Neutrophil (primary cell): ENCODE results near the gene IRF8.
"Not testable (repeated sequence)": the region's sequence is repeated elsewhere in the genome, so short reads cannot be mapped to it uniquely, and the experiment has no call there.

ENCODE experiments used
- H3K27ac ChIP-seq: fragments of 200-600 bp; sonication (generic); 2 replicates; pipeline ENCODE4 v1.5.1; 2016; ENCODE audit warnings: mild to moderate bottlenecking, moderate library complexity
- H3K27me3 ChIP-seq: fragments of 200-600 bp; sonication (generic); 2 replicates; pipeline ENCODE4 v1.6.0; 2016; ENCODE audit warnings: mild to moderate bottlenecking
- H3K36me3 ChIP-seq: fragments of 200-600 bp; sonication (generic); 2 replicates; pipeline ENCODE4 v1.5.1; 2017
- H3K4me1 ChIP-seq, 2 experiments: fragments of 200-600 bp in 1 of 2; sonication (generic) in 1 of 2; 1 replicate in 1 of 2; 2 replicates in 1 of 2; pipeline versions ENCODE4 v1.5.1 to v1.6.1; 2013 to 2016; ENCODE audit warnings: low read depth in 1 of 2, low read length in 1 of 2, mild to moderate bottlenecking in 1 of 2, moderate library complexity in 1 of 2; ENCODE audit not compliant: control insufficient read depth in 1 of 2, insufficient read depth in 1 of 2
- H3K4me3 ChIP-seq, 2 experiments: fragments of 200-600 bp in 1 of 2; sonication (generic) in 1 of 2; 1 replicate in 1 of 2; 2 replicates in 1 of 2; pipeline ENCODE4 v1.5.1; 2013 to 2016; ENCODE audit warnings: low read depth in 1 of 2, low read length in 1 of 2, mild to moderate bottlenecking in 1 of 2, moderate library complexity in 1 of 2
- H3K9me3 ChIP-seq: fragments of 200-600 bp; sonication (generic); 2 replicates; pipeline ENCODE4 v1.5.1; 2016
- CTCF ChIP-seq: fragments of 200-600 bp; sonication (generic); IDR thresholded peaks from 2 replicates; pipeline ENCODE4 v1.5.1; 2016; ENCODE audit warnings: antibody characterized with exemption

The IRF8 gene

DNA sequence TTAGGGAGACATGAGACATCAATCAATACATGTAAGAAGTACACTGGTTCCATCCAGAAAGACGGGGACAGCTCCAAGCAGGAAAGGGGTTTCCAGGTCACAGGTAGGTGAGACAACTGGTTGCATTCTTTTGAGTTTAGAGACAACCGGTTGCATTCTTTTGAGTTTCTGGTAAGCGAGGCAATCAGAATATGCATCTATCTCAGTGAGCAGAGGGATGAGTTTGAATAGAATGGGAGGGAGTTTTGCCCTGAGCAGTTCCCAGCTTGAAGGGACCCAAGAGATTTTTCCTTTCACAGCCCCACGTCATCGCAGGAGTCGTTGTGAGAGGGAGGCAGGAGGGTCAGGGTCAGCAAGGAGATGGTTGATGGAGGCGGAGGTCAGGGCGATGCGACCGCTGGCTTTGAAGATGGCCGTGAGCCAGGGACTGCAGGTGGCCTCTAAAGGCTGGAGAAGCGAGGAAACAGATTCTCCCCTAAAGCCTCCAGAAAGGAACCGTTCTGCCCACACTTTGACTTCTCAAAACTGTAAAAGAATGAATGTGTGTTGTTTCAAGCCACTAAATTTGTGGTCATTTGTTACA is 36.5 kb downstream of the IRF8 start:
- no peaks in the 10 kb centered on the region for H3K9me3 ChIP-seq
- H3K4me3 ChIP-seq = no peak overlapping the region
- no peak for TF ChIP-seq CTCF
- peaks cover 40% of the 10 kb centered on the region for H3K27me3 ChIP-seq
- H3K4me1 ChIP-seq = peaks cover 9 to 12% of the 10 kb centered on the region in 2 experiments
- no peak overlapping the region for H3K27ac ChIP-seq
- H3K36me3 ChIP-seq = no peaks in the 10 kb centered on the region

GRCh38 chr16:85935974-85936760 is 37.2 kb downstream of the IRF8 start:
- H3K4me1 ChIP-seq = peaks cover 9 to 12% of the 10 kb centered on the region in 2 experiments
- no peaks in the 10 kb centered on the region for H3K36me3 ChIP-seq
- H3K4me3 ChIP-seq = no peak overlapping the region
- H3K27ac ChIP-seq = no peak overlapping the region
- no peak for TF ChIP-seq CTCF
- H3K27me3 ChIP-seq = peaks cover 36% of the 10 kb centered on the region
- H3K9me3 ChIP-seq = no peaks in the 10 kb centered on the region

DNA sequence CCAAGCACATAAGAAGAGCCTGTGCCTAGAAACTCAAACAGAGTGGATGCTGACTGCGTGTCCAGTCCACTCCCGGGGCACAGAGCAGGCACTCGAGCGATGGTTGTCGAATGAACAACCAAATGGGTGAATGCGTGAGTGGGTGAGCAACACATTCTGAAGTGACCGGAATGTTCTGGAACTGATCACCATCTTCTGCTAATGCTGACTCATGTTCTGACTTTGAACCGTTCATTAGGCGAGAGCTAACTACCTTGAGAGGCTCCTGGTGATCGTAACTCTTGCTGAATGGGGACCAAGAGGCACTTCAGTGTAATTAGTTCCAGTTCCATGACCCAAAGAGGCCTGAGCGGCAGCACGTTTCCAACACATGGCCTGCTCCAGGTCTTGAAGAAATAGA is 37.9 kb downstream of the IRF8 start:
- Histone ChIP-seq H3K36me3 (no peaks in the 10 kb centered on the region), H3K9me3 (no peaks in the 10 kb centered on the region), H3K27ac (no peak overlapping the region), H3K27me3 (peaks cover 36% of the 10 kb centered on the region), H3K4me3 (no peak overlapping the region), H3K4me1 (peaks cover 9 to 12% of the 10 kb centered on the region in 2 experiments)
- TF ChIP-seq CTCF = no peak

DNA sequence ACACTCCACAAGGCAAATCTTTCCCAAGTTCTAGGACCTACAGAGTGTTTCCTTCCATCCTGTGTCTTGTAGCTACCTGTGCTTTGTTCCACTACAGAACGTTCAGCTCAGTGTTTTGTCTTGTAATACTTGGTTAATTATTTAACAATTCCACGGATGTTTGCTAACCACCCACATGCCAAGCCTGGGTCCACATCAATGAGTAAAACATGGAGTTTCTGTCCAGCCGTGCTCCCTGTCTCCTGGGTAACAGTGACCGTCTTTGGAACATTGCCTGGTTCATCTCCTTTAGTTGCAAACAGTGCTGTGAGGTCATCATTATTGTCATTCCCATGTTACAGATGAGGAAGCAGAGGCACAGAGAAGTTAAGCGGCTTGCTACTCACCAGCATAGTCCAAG is 41.3 kb downstream of the IRF8 start:
- Histone ChIP-seq H3K9me3 (no peaks in the 10 kb centered on the region), H3K4me3 (no peak overlapping the region), H3K27me3 (peaks cover 25% of the 10 kb centered on the region), H3K36me3 (no peaks in the 10 kb centered on the region), H3K27ac (no peak overlapping the region), H3K4me1 (peaks cover 9 to 12% of the 10 kb centered on the region in 2 experiments)
- TF ChIP-seq CTCF = no peak

DNA sequence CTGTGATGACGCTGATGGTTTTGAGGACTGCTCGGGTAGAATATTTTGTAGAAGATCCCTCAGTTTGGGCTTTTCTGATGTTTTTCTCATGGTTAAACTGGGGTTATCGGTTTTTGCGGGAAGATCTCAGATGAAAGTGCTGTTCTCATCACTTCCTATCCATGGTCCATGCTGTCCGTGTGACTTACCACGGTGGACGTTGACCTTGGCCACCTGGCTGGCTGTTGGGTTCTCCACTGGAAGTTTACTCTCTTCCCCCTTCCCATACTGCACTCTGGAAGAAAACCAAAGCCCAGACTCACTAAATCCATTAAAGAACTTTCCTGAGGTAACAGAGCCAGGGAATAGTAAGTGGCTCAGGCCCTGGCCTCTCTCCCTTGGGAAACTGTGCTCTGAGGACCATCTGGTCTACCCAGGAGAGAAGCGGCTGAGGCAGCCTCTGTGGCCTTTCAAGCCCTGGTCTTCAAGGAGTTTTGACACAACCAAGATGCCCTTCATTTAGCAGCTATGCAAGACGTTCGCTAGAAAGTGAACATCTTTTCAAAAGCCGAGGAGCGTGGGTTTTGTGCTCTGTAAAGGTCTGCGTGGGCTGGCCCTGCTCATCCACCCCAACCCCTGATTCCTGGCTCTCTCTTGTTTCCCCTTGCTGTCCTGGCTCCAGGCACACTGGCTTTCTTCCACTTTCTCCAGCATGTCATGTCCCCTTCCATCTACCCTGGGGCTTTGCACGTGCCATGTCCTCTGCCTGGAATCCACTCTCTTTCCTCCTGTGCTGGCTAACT is 43.1 kb downstream of the IRF8 start:
- TF ChIP-seq CTCF = no peak
- Histone ChIP-seq H3K27ac (no peak overlapping the region), H3K36me3 (no peaks in the 10 kb centered on the region), H3K4me3 (no peak overlapping the region), H3K9me3 (no peaks in the 10 kb centered on the region), H3K27me3 (peaks cover 24% of the 10 kb centered on the region), H3K4me1 (peaks cover under 1% of the 10 kb centered on the region in 2 experiments)

DNA sequence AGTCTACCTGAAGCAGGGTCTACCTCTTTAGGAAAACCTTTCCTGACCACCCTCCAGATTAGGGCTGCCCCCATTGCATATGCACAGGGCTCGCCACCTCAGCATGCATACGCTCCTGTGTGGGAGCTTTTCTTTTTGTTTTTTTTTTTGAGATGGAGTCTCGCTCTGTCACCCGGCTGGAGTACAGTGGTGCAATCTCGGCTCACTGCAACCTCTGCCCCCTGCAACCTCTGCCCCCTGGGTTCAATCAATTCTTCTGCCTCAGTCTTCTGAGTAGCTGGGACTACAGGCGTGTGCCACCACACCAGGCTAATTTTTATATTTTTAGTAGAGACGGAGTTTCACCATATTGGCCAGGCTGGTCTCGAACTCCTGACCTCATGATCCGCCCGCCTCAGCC is 43.7 kb downstream of the IRF8 start:
- H3K9me3 ChIP-seq, H3K4me3 ChIP-seq, H3K4me1 ChIP-seq, H3K36me3 ChIP-seq, H3K27ac ChIP-seq: not testable (repeated sequence)
- H3K27me3 ChIP-seq = peaks cover 27% of the 10 kb centered on the region
